ENCODE results near the gene RBM42.

The RBM42 gene

DNA sequence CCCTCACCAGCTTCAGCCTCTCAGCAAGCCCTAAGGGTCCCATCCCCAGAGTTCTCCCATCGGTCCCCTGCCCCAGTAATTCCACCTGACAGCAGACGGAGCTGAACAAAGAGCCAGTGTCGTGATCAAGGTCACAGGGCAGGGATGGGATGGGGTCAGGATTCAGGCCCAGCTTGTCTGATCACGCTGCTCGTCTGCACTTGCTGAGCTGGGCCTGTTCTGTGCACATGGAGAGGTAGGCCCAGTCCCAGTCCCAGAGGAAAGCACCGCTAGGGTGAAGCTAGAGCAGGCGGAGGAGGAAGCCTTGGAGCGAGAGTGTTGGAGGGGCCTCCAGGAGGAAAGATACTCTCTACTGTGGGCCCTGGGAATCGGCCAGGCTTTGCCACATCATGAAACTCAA lies 7.1 kb upstream of the RBM42 start:
- DNase-seq (ENCODE audit: low spot score): no peak

GRCh38 chr19:35622750-35623149 lies 6.1 kb upstream of the RBM42 start:
- DNase-seq (ENCODE audit: low spot score): no peak

DNA sequence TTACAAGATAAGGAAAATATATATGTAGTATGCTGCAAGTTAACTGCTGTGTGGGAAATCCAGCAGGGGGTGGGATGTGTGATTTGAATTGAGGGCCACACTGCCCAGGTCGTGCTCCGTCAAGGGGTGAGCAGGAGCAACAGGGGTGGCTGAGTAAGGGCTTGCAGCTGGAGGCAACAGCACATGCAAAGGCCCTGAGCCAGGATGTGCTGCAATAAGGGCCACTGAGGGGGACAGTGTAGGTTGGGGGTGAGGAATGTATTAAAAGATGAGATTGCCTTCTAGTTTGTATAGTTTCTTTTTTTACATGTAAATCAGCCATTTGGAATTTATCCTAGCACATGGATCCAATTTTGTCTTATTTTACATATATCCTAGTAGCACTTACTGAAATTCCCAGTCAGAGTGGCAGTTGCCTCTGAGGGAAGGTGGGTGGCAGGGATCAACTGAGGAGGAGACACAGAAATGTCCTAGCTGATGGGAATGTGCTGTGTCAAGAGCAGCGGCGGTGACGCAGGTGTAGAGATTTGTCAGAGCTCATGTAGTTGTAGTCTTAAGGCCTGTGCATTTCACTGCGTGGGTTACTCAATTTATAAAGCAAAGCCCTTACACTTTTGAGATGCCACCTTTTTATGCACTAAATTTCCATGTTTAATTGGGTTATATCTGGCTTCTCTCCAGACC lies 5.4 kb upstream of the RBM42 start:
- no peak for DNase-seq (ENCODE audit: low spot score)

DNA sequence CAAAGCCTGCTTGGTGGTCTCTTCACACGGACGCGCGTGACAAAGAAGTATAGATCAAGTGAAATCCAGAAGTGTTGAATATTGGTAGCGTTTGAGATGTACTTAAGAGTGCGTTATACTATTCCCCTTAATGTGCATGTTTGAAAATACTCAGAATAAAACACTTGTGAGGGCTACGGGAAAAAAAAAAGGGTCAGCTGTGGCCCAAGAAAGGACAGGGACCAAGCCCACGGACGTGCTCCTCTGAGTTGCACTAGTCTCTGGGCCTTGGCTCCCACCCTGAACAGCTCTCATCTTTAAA lies 622 bp upstream of the RBM42 start:
- DNase-seq (ENCODE audit: low spot score): no peak

- DNase-seq (ENCODE audit: low spot score): no peak
These were observed 447 bp downstream of the RBM42 start for GRCh38 chr19:35629332-35629633.

- DNase-seq (ENCODE audit: low spot score): no peak
These were observed 5.0 kb downstream of the RBM42 start for GRCh38 chr19:35633727-35634440.

GRCh38 chr19:35636651-35637050 lies 7.8 kb downstream of the RBM42 start:
- no peak for DNase-seq (ENCODE audit: low spot score)

- DNase-seq (ENCODE audit: low spot score): no peak
These were observed 8.3 kb downstream of the RBM42 start for GRCh38 chr19:35637165-35637564.

- no peak for DNase-seq (ENCODE audit: low spot score)
These were observed 10.4 kb downstream of the RBM42 start for GRCh38 chr19:35639321-35639639.

DNA sequence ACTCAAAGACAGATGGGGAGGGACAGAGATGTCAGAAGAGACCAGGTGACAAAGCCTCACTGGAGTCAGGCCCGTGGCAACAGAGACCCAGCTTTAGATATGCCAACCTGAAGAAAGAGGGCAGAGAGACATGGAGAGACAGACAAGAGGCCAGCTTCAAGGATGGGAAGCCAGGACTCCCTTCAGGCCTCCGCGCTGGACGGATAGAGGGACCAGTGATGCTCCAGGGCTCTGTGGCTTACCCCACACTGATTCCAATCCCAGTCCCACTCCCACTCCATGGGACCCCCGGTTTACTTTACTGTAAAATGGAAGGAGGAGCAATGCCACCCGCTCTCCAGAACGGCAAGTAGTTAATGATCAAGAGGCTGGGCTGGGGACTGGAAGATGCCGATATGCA lies 11.0 kb downstream of the RBM42 start:
- no peak for DNase-seq (ENCODE audit: low spot score)

DNA sequence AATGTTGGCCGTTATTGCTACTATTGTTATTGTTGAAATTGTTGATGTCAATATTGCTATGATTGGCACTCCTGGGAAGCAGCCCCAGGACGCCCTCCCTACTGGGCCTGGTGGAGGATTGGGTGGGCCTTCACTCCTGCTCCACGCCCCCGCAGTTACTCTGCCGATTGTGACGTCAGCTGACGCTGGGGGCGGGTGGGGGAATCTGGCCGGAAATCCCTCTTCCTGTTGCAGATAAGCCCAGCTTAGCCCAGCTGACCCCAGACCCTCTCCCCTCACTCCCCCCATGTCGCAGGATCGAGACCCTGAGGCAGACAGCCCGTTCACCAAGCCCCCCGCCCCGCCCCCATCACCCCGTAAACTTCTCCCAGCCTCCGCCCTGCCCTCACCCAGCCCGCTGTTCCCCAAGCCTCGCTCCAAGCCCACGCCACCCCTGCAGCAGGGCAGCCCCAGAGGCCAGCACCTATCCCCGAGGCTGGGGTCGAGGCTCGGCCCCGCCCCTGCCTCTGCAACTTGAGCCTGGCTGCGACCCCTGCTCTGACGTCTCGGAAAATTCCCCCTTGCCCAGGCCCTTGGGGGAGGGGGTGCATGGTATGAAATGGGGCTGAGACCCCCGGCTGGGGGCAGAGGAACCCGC lies 12.8 kb downstream of the RBM42 start, which contains the start of gene ETV2:
ETV2 (plus strand) TSS at position 231 of the 637 bp plus-strand sequence. CDS start 716 bp downstream, outside the sequence.
- DNase-seq (ENCODE audit: low spot score): peak; percentile 22

GRCh38 chr19:35642312-35642711 lies 13.5 kb downstream of the RBM42 start:
- no peak for DNase-seq (ENCODE audit: low spot score)

DNA sequence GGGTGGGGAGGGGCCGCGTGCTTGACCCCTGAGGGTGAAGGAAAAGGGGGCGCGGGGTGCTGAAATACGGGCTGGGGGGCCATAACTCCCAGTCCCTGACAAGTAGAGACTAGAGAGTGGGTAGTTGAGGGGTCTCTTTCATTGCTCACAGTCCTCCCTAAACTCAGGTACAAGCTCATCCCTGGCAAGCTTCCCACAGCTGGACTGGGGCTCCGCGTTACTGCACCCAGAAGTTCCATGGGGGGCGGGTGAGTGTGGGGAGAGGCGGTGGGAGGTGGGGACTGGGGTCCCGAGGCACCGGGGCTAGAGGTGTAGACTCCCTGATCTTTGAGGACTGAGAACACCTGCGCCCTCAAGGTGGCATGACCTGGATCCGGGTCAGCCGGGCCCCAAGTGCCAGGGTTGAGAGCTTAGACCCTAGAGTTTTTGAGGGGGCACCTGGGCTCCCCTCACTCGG lies 14.0 kb downstream of the RBM42 start:
- no peak for DNase-seq (ENCODE audit: low spot score)

GRCh38 chr19:35643255-35644205 lies 14.7 kb downstream of the RBM42 start:
- DNase-seq (ENCODE audit: low spot score): peak; percentile 83

GRCh38 chr19:35644206-35644986 lies 15.6 kb downstream of the RBM42 start:
- peak; percentile 96 for DNase-seq (ENCODE audit: low spot score)

DNA sequence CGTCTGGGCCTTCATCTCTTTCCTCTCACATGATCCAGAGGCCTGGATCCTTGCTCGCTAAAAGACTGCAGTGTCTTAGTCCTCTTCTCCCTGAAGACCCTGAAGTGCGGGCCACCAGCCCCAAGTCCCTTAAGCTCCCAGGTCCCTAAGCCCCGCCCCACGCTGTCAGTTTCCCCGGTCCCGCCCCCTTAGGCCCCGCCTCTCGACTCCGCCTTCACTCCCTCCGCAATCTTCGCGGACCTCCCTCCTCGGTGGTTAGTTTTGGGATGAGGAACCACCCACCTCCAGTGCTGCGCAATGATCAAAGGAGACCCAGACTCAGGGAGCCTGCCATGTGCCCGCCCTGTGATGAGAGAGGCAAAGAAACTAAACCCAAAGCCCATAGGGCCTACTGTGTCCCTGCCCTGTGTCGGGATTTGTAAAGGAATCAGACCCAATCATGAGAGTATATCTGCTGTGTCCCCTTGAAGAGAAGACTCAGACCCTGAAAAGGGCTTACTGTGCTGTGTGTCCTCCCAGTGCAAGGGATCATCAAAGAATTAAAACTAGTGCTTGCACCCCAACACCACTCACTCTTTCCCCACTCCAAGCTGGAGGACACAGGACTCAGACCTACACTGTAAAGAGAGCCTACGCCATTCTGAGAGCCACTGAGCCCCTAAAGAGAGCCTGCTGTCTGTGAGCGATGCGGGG lies 16.3 kb downstream of the RBM42 start:
- peak; percentile 61 for DNase-seq (ENCODE audit: low spot score)

- DNase-seq (ENCODE audit: low spot score): no peak
These were observed 17.1 kb downstream of the RBM42 start for GRCh38 chr19:35645680-35646511.

GRCh38 chr19:35648017-35648961 lies 19.5 kb downstream of the RBM42 start, which contains the start of gene COX6B1:
Gene COX6B1 (plus strand): TSS chr19:35648323. CDS start chr19:35651244, 2,921 bp downstream.
- peak; percentile 96 for DNase-seq (ENCODE audit: low spot score)

- no peak for DNase-seq (ENCODE audit: low spot score)
These were observed 21.7 kb downstream of the RBM42 start for GRCh38 chr19:35650581-35650980.

Data from CD4-positive, alpha-beta T cell treated with Interleukin-2 at 100 ng/mL for 4 hours (primary cell).